Activated naive CD8-positive, alpha-beta T cell treated with anti-CD3 and anti-CD28 coated beads, Interleukin-2, amount 50 U/mL, for 16 hours (primary cell): Measurements from ENCODE around the gene EVI2B.
A peak's percentile ranks its signal among the peaks of the same experiment; 100 is the strongest.
"Not testable (repeated sequence)": the region's sequence is repeated elsewhere in the genome, so short reads cannot be mapped to it uniquely, and the experiment has no call there.

Experiments used
- DNase-seq: peaks from one replicate; pipeline ENCODE4 v3.0.0-alpha.2; 2020; ENCODE audit warnings: low read depth, low spot score

The EVI2B gene

GRCh38 chr17:31313982-31314781 lies at the start of gene EVI2B:
TSS of gene EVI2B (minus strand) at chr17:31314054. CDS start at chr17:31305609, 8,445 bp downstream.
- DNase-seq = no peak

GRCh38 chr17:31357839-31358394 lies 44.1 kb upstream of the EVI2B start:
- DNase-seq = no peak

GRCh38 chr17:31357091-31357490 lies 43.2 kb upstream of the EVI2B start:
- no peak for DNase-seq

GRCh38 chr17:31355935-31356334 lies 42.1 kb upstream of the EVI2B start:
- DNase-seq = no peak

GRCh38 chr17:31349454-31349853 lies 35.6 kb upstream of the EVI2B start:
- DNase-seq = no peak

- not testable (repeated sequence) for DNase-seq
Observed at GRCh38 chr17:31345191-31345747, 31.4 kb upstream of the EVI2B start.

GRCh38 chr17:31339906-31340661 lies 26.2 kb upstream of the EVI2B start:
- DNase-seq = no peak

GRCh38 chr17:31329221-31329620 lies 15.4 kb upstream of the EVI2B start:
- DNase-seq = no peak

- no peak for DNase-seq
Observed at GRCh38 chr17:31328160-31328535, 14.3 kb upstream of the EVI2B start.

GRCh38 chr17:31327534-31328159 lies 13.8 kb upstream of the EVI2B start:
- DNase-seq = no peak

- DNase-seq = no peak
Observed at GRCh38 chr17:31323551-31323950, 9.7 kb upstream of the EVI2B start.

- peak; percentile 2 for DNase-seq
Observed at GRCh38 chr17:31321966-31322365, 8.1 kb upstream of the EVI2B start.

- DNase-seq = peak; percentile 57
Observed at GRCh38 chr17:31321481-31321880, 7.6 kb upstream of the EVI2B start, which contains the start of gene EVI2A. TSS of gene EVI2A (minus strand) at chr17:31321622. CDS start at chr17:31319013, 2,609 bp downstream.

GRCh38 chr17:31320791-31321190 lies 6.9 kb upstream of the EVI2B start:
- no peak for DNase-seq

GRCh38 chr17:31320241-31320640 lies 6.4 kb upstream of the EVI2B start:
- no peak for DNase-seq

GRCh38 chr17:31318851-31319661 lies 5.2 kb upstream of the EVI2B start:
- DNase-seq = no peak

- no peak for DNase-seq
Observed at GRCh38 chr17:31318298-31318801, 4.5 kb upstream of the EVI2B start.

GRCh38 chr17:31314782-31315100 lies 887 bp upstream of the EVI2B start:
- DNase-seq = no peak

GRCh38 chr17:31312223-31312622 lies 1.6 kb downstream of the EVI2B start:
- not testable (repeated sequence) for DNase-seq

- no peak for DNase-seq
Observed at GRCh38 chr17:31311526-31311925, 2.3 kb downstream of the EVI2B start.

- DNase-seq = no peak
Observed at GRCh38 chr17:31310886-31311285, 3.0 kb downstream of the EVI2B start.
